Measurements from ENCODE around the gene PPP2R5B.
"Not testable (repeated sequence)": the region's sequence is repeated elsewhere in the genome, so short reads cannot be mapped to it uniquely, and the experiment has no call there.

PPP2R5B gene

DNA sequence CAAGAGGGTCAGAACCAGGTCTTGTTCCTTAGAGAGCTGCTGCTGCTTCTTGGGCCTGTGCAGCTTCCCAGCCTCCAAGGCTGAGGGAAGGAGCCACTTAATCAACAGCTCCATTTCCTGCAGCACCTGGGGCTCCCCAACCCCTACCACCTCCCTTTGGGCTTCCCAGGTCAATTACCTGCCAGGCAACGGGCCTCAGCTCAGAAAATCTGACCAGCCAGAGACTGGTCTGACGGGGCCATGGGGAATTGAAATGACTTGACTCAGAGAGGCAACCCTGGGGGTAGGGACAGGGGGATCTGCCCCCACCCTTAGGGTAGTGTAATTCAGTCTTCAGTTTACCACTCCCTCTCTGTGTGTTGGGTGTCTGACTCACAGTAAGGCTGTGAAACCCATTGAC is 52.2 kb downstream of the PPP2R5B start:
- no peak for DNase-seq (ENCODE audit: low spot score)

GRCh38 chr11:64983339-64983738 is 58.9 kb downstream of the PPP2R5B start:
- DNase-seq (ENCODE audit: low spot score): not testable (repeated sequence)

Measured in CD4-positive, alpha-beta T cell treated with Interleukin-6 at 100 ng/mL for 8 hours (primary cell).